IMR-90 (cell line): ENCODE measurements around the gene STX2. TPM values are rescaled to one million over a fixed set of nuclear protein-coding genes. Genes with fewer than 3 reads are reported as not detected.

ENCODE experiments used
- ATAC-seq: fragments of 200-7000 bp; cut with Tn5 transposase; 2 replicates; pipeline ENCODE4 v1.9.1; 2020; ENCODE audit warnings: low read depth, mild to moderate bottlenecking, moderate library complexity
- BruUV-seq: library from RNA; stranded (reverse); fragments of 400-500 nt; replicated peaks from 2 replicates; lab custom pipeline; 2021; lab: Mats Ljungman, UMichigan
- CTCF ChIA-PET: fragments of 300-600 bp; formaldehyde crosslinking; extraction: SDS; loops from one replicate; lab custom pipeline; 2021; ENCODE audit warnings: antibody characterized with exemption; lab: Yijun Ruan, JAX
- POLR2A ChIA-PET: fragments of 300-600 bp; sonication (Branson Sonifier 250); formaldehyde crosslinking; loops from one replicate; lab custom pipeline; 2022; ENCODE audit warnings: antibody characterized with exemption; ENCODE audit not compliant: unreplicated experiment; lab: Charles Lee
- DNase-seq: peaks from one replicate; pipeline ENCODE4 v3.0.0; 2013
- H2AFZ ChIP-seq: replicated peaks from 2 replicates; pipeline ENCODE3; 2013; ENCODE audit warnings: low read length, mild to moderate bottlenecking; ENCODE audit not compliant: poor library complexity
- H2AK5ac ChIP-seq: 2 replicates; pipeline ENCODE4 v1.6.1; 2013; ENCODE audit warnings: low read depth, low read length, inconsistent platforms
- H2AK9ac ChIP-seq: replicated peaks from 2 replicates; pipeline ENCODE3; 2013; ENCODE audit warnings: mild to moderate bottlenecking, low read depth, low read length, moderate library complexity; ENCODE audit not compliant: poor library complexity
- H2BK120ac ChIP-seq: 2 replicates; pipeline ENCODE4 v1.6.1; 2013; ENCODE audit warnings: low read depth, low read length, inconsistent platforms
- H2BK15ac ChIP-seq: 3 replicates; pipeline ENCODE4 v1.6.1; 2013; ENCODE audit warnings: low read depth, low read length, inconsistent platforms
- H2BK20ac ChIP-seq: 2 replicates; pipeline ENCODE4 v1.6.1; 2013; ENCODE audit warnings: low read depth, mild to moderate bottlenecking, inconsistent platforms, low read length, moderate library complexity
- H2BK5ac ChIP-seq: 2 replicates; pipeline ENCODE4 v1.6.1; 2013; ENCODE audit warnings: mild to moderate bottlenecking, low read depth, low read length, inconsistent platforms; ENCODE audit not compliant: poor library complexity, severe bottlenecking
- H3K14ac ChIP-seq: replicated peaks from 2 replicates; pipeline ENCODE4 v1.6.1; 2013; ENCODE audit warnings: low read depth, low read length, inconsistent platforms
- H3K18ac ChIP-seq: 2 replicates; pipeline ENCODE4 v1.6.1; 2013; ENCODE audit warnings: low read depth, low read length, control low read depth
- H3K23ac ChIP-seq: 2 replicates; pipeline ENCODE4 v1.6.1; 2013; ENCODE audit warnings: low read depth, low read length, inconsistent platforms
- H3K27ac ChIP-seq: 2 replicates; pipeline ENCODE4 v1.5.1; 2013; ENCODE audit warnings: mild to moderate bottlenecking, control low read depth, low read length; ENCODE audit not compliant: insufficient read depth
- H3K27me3 ChIP-seq: 2 replicates; pipeline ENCODE4 v1.6.1; 2013; ENCODE audit warnings: low read length; ENCODE audit not compliant: control insufficient read depth, insufficient read depth
- H3K36me3 ChIP-seq: 2 replicates; pipeline ENCODE4 v1.6.1; 2013; ENCODE audit warnings: low read length, mixed read lengths; ENCODE audit not compliant: control insufficient read depth, insufficient read depth
- H3K4ac ChIP-seq: 2 replicates; pipeline ENCODE4 v1.6.1; 2013; ENCODE audit warnings: low read depth, low read length, inconsistent platforms
- H3K4me1 ChIP-seq: 2 replicates; pipeline ENCODE4 v1.6.1; 2013; ENCODE audit warnings: low read length, mixed read lengths; ENCODE audit not compliant: control insufficient read depth, insufficient read depth
- H3K4me2 ChIP-seq: 2 replicates; pipeline ENCODE4 v1.6.1; 2013; ENCODE audit warnings: low read depth, mild to moderate bottlenecking, control low read depth, low read length, moderate library complexity
- H3K4me3 ChIP-seq: 2 replicates; pipeline ENCODE4 v1.5.1; 2013; ENCODE audit warnings: low read depth, mild to moderate bottlenecking, control low read depth, low read length, moderate library complexity; ENCODE audit not compliant: insufficient read depth
- H3K56ac ChIP-seq: 2 replicates; pipeline ENCODE4 v1.6.1; 2013; ENCODE audit warnings: low read length, inconsistent platforms; ENCODE audit not compliant: insufficient read depth; ENCODE audit errors: extremely low read depth
- H3K79me1 ChIP-seq, 2 experiments: 2 replicates each; pipeline ENCODE4 v1.6.1; 2013; ENCODE audit warnings: low read length in 2 of 2, inconsistent platforms in 1 of 2, low read depth in 1 of 2
- H3K9ac ChIP-seq: 2 replicates; pipeline ENCODE4 v1.6.1; 2013; ENCODE audit warnings: low read depth, low read length, control low read depth
- H3K9me1 ChIP-seq: 2 replicates; pipeline ENCODE4 v1.6.1; 2013; ENCODE audit warnings: low read length, inconsistent platforms; ENCODE audit not compliant: insufficient read depth
- H3K9me3 ChIP-seq: 2 replicates; pipeline ENCODE4 v1.6.1; 2013; ENCODE audit warnings: low read length; ENCODE audit not compliant: control insufficient read depth, insufficient read depth
- H4K20me1 ChIP-seq: 2 replicates; pipeline ENCODE4 v1.6.1; 2013; ENCODE audit warnings: low read length, inconsistent platforms; ENCODE audit not compliant: insufficient read depth
- H4K5ac ChIP-seq: 2 replicates; pipeline ENCODE4 v1.6.1; 2013; ENCODE audit warnings: mild to moderate bottlenecking, low read depth, low read length, control low read depth
- H4K8ac ChIP-seq, 2 experiments: 2 replicates each; pipeline ENCODE4 v1.6.1; 2013; ENCODE audit warnings: low read depth in 2 of 2, low read length in 2 of 2, control low read depth in 1 of 2, inconsistent platforms in 1 of 2
- H4K91ac ChIP-seq: 2 replicates; pipeline ENCODE4 v1.6.1; 2013; ENCODE audit warnings: low read depth, low read length, inconsistent platforms; ENCODE audit not compliant: insufficient read depth
- BHLHE40 ChIP-seq: fragments of 150-350 bp; IDR thresholded peaks from 2 replicates; pipeline ENCODE4 v1.6.1; 2016; ENCODE audit warnings: mild to moderate bottlenecking, low read depth, low read length
- CEBPB ChIP-seq: IDR thresholded peaks from 2 replicates; pipeline ENCODE4 v1.6.1; 2012; ENCODE audit warnings: low read depth, low read length, improper control_type of control experiment
- CHD1 ChIP-seq: IDR thresholded peaks from 2 replicates; pipeline ENCODE4 v1.6.1; 2012; ENCODE audit warnings: low read depth, low read length, improper control_type of control experiment
- CTCF ChIP-seq: conservative IDR thresholded peaks from 2 replicates; pipeline ENCODE4 v1.5.1; 2012; ENCODE audit warnings: mild to moderate bottlenecking, low read depth, low read length, improper control_type of control experiment
- ELK1 ChIP-seq: fragments of 150-350 bp; IDR thresholded peaks from 2 replicates; pipeline ENCODE4 v1.6.1; 2016; ENCODE audit warnings: low read depth, mild to moderate bottlenecking, low read length, moderate library complexity, borderline replicate concordance
- FOS ChIP-seq: fragments of 150-350 bp; IDR thresholded peaks from 2 replicates; pipeline ENCODE4 v1.6.1; 2016; ENCODE audit warnings: low read depth, low read length
- MAFK ChIP-seq: IDR thresholded peaks from 2 replicates; pipeline ENCODE4 v1.6.1; 2012; ENCODE audit warnings: low read depth, low read length, improper control_type of control experiment
- MAZ ChIP-seq: IDR thresholded peaks from 2 replicates; pipeline ENCODE4 v1.6.1; 2012; ENCODE audit warnings: low read depth, mild to moderate bottlenecking, low read length, improper control_type of control experiment, moderate library complexity, borderline replicate concordance
- MXI1 ChIP-seq: IDR thresholded peaks from 2 replicates; pipeline ENCODE4 v1.6.1; 2012; ENCODE audit warnings: low read depth, mild to moderate bottlenecking, low read length, moderate library complexity, borderline replicate concordance
- NFE2L2 ChIP-seq: fragments of 150-350 bp; IDR thresholded peaks from 2 replicates; pipeline ENCODE4 v1.6.1; 2016; ENCODE audit warnings: low read depth, mild to moderate bottlenecking, low read length
- POLR2A ChIP-seq: IDR thresholded peaks from 2 replicates; pipeline ENCODE4 v1.6.1; 2012; ENCODE audit warnings: mild to moderate bottlenecking, low read depth, low read length
- RAD21 ChIP-seq: IDR thresholded peaks from 2 replicates; pipeline ENCODE4 v1.6.1; 2012; ENCODE audit warnings: low read length, improper control_type of control experiment
- RCOR1 ChIP-seq: IDR thresholded peaks from 2 replicates; pipeline ENCODE4 v1.6.1; 2012; ENCODE audit warnings: mild to moderate bottlenecking, low read length, improper control_type of control experiment; ENCODE audit not compliant: insufficient replicate concordance
- RFX5 ChIP-seq: IDR thresholded peaks from 2 replicates; pipeline ENCODE4 v1.8.0; 2012; ENCODE audit warnings: low read depth, mild to moderate bottlenecking, low read length, moderate library complexity
- SMC3 ChIP-seq: fragments of 150-350 bp; IDR thresholded peaks from 2 replicates; pipeline ENCODE4 v1.6.1; 2016; ENCODE audit warnings: low read depth, mild to moderate bottlenecking, antibody characterized with exemption, low read length, moderate library complexity
- USF2 ChIP-seq: fragments of 150-350 bp; IDR thresholded peaks from 2 replicates; pipeline ENCODE4 v1.6.1; 2017; ENCODE audit warnings: mild to moderate bottlenecking, antibody characterized with exemption, low read length, low read depth
- WGBS, 2 experiments: methylation state at CpG; one replicate each; pipeline versions ENCODE4 v1.1.5 to v1.1.7; 2013; ENCODE audit warnings: missing lambda C conversion rate in 2 of 2; ENCODE audit not compliant: insufficient read length in 1 of 2; ENCODE audit errors: extremely low coverage in 2 of 2; 5-methylcytosine and 5-hydroxymethylcytosine counted together
- dilution Hi-C: fragments of 300-500 bp; cut with HindIII; formaldehyde crosslinking; loops from one replicate; pipeline ENCODE4 v1.14.3; 2018; ENCODE audit warnings: low sequenced_read_pairs; ENCODE audit not compliant: unreplicated experiment
- in situ Hi-C: fragments of 300-500 bp; cut with MboI; formaldehyde crosslinking; loops from 3 replicates; pipeline ENCODE4 v1.14.3; 2019; ENCODE audit warnings: low sequenced_read_pairs, inconsistent platforms, mixed read lengths
- intact Hi-C: fragments of 100-400 bp; cut with micrococcal nuclease; formaldehyde crosslinking; loops from 2 replicates; pipeline ENCODE4 v1.10.0; 2022
- polyA plus RNA-seq, 3 experiments: library from polyadenylated mRNA; depleted of rRNA; stranded (reverse); fragments of >200 nt; gene quantifications; 2 replicates each; pipeline ENCODE4 v1.2.3, GENCODE V29; 2012; ENCODE audit warnings: low replicate concordance in 1 of 3
- total RNA-seq: library from RNA; depleted of rRNA; stranded (reverse); fragments of >200 nt; gene quantifications from 2 replicates; pipeline ENCODE4 v1.2.3, GENCODE V29; 2012

Gene STX2
- total and polyA plus RNA-seq, 2 of the 4 experiments (the other 2 are of a cell fraction), result 26.9 to 32.5 TPM

- DNase-seq (no peak), ATAC-seq (no peak)
- no peak overlapping the region for H2AFZ ChIP-seq
- no peak overlapping the region for H3K14ac ChIP-seq
- no peak overlapping the region for H2BK20ac ChIP-seq
- no peak overlapping the region for H3K23ac ChIP-seq
- H2BK15ac ChIP-seq, result no peak overlapping the region
- ChIA-PET CTCF (no interaction called here), POLR2A (no interaction called here)
- no peak overlapping the region for H2BK120ac ChIP-seq
- no peak overlapping the region for H3K18ac ChIP-seq
- H4K91ac ChIP-seq, result no peak overlapping the region
- peaks cover 29% of the 10 kb centered on the region for H3K4me1 ChIP-seq
- no peaks in the 10 kb centered on the region for H3K36me3 ChIP-seq
- no peaks in the 10 kb centered on the region for H3K27me3 ChIP-seq
- no peak overlapping the region; the same call in 1 of the 2 replicates for H2AK5ac ChIP-seq
- TF ChIP-seq CTCF, result no peak
- no peak for TF ChIP-seq USF2
- no peak for TF ChIP-seq RAD21
- TF ChIP-seq CEBPB, result no peak
- TF ChIP-seq POLR2A, result no peak
- TF ChIP-seq MAZ, result no peak
- TF ChIP-seq FOS, result no peak
- no peak for TF ChIP-seq RCOR1
- TF ChIP-seq CHD1, result no peak
- TF ChIP-seq SMC3, result no peak
- TF ChIP-seq BHLHE40, result no peak
- TF ChIP-seq MXI1, result no peak
- TF ChIP-seq ELK1, result no peak
- TF ChIP-seq NFE2L2, result no peak
- TF ChIP-seq MAFK, result no peak
- TF ChIP-seq RFX5, result no peak
- no TSS peak for BruUV-seq
- H3K27ac ChIP-seq, result peak overlapping the region; percentile 12; the same call in 1 of the 2 replicates
- no peak overlapping the region for H3K56ac ChIP-seq
- peaks cover 30% of the 10 kb centered on the region for H3K9me1 ChIP-seq
- in situ Hi-C loops (no loop called here), dilution Hi-C loops (no loop called here), intact Hi-C loops (no loop called here)
- H2AK9ac ChIP-seq, result no peak overlapping the region
- no peak overlapping the region for H3K9ac ChIP-seq
- H3K4ac ChIP-seq, result no peak overlapping the region
- H3K9me3 ChIP-seq, result no peaks in the 10 kb centered on the region
- peaks cover 17 to 72% of the 10 kb centered on the region in 2 experiments for H3K79me1 ChIP-seq
- H4K20me1 ChIP-seq, result peaks cover 48% of the 10 kb centered on the region
- H3K4me2 ChIP-seq, result no peak overlapping the region
- no peak overlapping the region for H4K8ac ChIP-seq
- H2BK5ac ChIP-seq, result peak overlapping the region; percentile 21
- no peak overlapping the region for H4K5ac ChIP-seq
- no CpG with 5 or more reads among the region's 4 CpGs for WGBS, 2 experiments
- H3K4me3 ChIP-seq, result no peak overlapping the region
These were observed 7.8 kb downstream of the STX2 start for GRCh38 chr12:130831246-130831645.
